Retinal pigment epithelial cell (primary cell): ENCODE data around the gene TRIM10.

Experiments used
- DNase-seq: peaks from one replicate; pipeline ENCODE4 v3.0.0-alpha.2; 2010; ENCODE audit warnings: low read depth
- H3K4me3 ChIP-seq: 2 replicates; pipeline ENCODE4 v1.5.1; 2011; ENCODE audit warnings: mild to moderate bottlenecking, low read length, control low read depth, moderate library complexity
- CTCF ChIP-seq: conservative IDR thresholded peaks from 2 replicates; pipeline ENCODE4 v1.5.1; 2011; ENCODE audit warnings: low read depth, low read length, control low read depth, inconsistent platforms

The TRIM10 gene

GRCh38 chr6:30200551-30201281, 39.7 kb upstream of the TRIM10 start:
- no peak overlapping the region for H3K4me3 ChIP-seq
- TF ChIP-seq CTCF = no peak
- no peak for DNase-seq

- no peak for DNase-seq
Observed at GRCh38 chr6:30198166-30199084, 37.4 kb upstream of the TRIM10 start.

DNA sequence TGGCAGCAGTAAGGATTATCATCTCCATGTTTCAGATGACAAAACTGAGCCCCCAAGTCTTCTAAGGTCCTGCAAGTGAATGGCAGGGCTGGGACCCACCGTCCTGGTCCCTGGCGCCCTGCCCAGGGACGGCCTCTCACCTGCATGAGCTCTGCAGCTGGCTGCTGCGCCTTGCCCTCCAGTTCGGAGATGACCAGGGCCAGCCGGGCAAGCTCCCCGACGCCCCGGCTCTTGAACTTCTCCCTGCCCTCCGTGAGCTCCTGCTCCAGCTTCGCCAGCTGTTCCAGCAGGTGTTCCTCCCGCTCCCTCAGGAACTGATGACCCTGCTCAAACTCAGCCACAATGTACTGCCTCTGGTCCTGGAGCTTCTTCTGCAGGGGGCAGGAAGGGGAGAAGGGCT, 35.4 kb upstream of the TRIM10 start:
- no peak for DNase-seq
- TF ChIP-seq CTCF = no peak
- H3K4me3 ChIP-seq = no peak overlapping the region

More at GRCh38 chr6:30198166-30199084, 37.4 kb upstream of the TRIM10 start:
- no peak overlapping the region for H3K4me3 ChIP-seq
- no peak for TF ChIP-seq CTCF

- no peak for TF ChIP-seq CTCF
- no peak overlapping the region for H3K4me3 ChIP-seq
- DNase-seq = no peak
Observed at GRCh38 chr6:30195951-30196350, 34.9 kb upstream of the TRIM10 start.

- no peak for TF ChIP-seq CTCF
- no peak overlapping the region for H3K4me3 ChIP-seq
- no peak for DNase-seq
Observed at GRCh38 chr6:30194797-30195690, 34.0 kb upstream of the TRIM10 start.

- no peak overlapping the region for H3K4me3 ChIP-seq
- TF ChIP-seq CTCF = no peak
- DNase-seq = no peak
Observed at GRCh38 chr6:30192076-30192475, 31.1 kb upstream of the TRIM10 start.
